ENCODE measurements around the gene CPT1C. TPM values are rescaled to one million over a fixed set of nuclear protein-coding genes. Genes with fewer than 3 reads are reported as not detected.

CPT1C gene
- total RNA-seq, 1 donor from 2014 or later = 51.7 TPM

DNA sequence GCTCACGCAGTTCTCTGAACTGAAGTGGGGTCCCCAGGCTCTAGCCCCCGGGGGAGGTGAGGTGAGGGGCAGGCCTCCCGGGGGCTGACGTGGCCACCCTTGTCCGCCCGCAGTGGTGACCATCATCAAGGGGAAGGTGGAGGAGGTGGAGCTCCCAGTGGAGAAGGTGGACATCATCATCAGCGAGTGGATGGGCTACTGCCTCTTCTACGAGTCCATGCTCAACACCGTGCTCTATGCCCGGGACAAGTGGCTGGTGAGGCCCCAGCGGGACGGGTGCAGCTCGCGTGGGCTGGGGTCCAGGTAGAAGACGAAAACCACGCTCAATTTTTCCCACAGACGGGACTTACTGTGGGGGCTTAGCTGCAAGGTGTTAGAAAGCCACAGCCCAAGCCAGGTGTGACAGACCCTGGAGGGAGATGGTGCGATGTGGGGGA is 7.1 kb upstream of the CPT1C start:
- H3K36me3 Mint-ChIP-seq = peaks cover 20% of the 10 kb centered on the region
- no peak overlapping the region for H3K27ac Mint-ChIP-seq
- peaks cover 29% of the 10 kb centered on the region for H3K4me1 Mint-ChIP-seq

DNA sequence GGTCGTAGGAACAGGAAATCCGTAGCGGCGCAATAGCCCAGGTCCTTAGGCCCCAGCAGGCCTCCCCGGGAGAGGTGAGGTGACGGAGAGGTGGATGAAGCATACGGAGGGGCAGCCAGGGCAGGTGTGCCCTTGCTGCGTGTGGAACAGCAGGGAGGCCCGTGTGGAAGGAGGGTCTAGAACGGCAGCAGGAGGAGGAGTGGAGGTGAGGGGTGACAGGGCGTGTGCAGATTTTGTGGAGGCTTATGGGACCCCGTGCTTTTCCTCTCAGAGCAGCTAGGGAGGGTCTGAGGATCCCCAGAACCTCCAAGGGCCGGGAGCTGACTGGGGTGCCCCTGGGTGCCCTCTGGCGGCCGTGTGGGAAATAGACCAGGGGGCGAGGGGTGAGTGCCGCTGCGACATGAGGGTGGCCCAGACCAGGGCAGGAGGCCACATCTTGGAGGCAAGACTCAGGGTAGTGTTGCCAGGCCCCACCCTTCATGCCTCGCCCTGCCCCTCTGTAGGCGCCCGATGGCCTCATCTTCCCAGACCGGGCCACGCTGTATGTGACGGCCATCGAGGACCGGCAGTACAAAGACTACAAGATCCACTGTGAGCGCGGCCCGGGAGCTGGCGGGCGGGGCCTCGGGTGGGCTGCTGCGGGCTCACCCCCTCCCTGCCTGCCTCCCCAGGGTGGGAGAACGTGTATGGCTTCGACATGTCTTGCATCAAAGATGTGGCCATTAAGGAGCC is 6.5 kb upstream of the CPT1C start:
- peaks cover 79% of the 10 kb centered on the region for H3F3A ChIP-seq (ENCODE audit: low read depth)
- Mint-ChIP-seq H3K36me3 (peaks cover 20% of the 10 kb centered on the region), H3K4me1 (peaks cover 34% of the 10 kb centered on the region), H3K4me3 (no peak overlapping the region), H3K9me3 (no peaks in the 10 kb centered on the region), H3K27ac (no peak overlapping the region), H3K27me3 (ENCODE audit: insufficient read depth, low read depth) (peaks cover 8% of the 10 kb centered on the region)
- H3K9ac ChIP-seq = no peak overlapping the region
- H3K27me3 ChIP-seq = no peaks in the 10 kb centered on the region
- H4K20me1 ChIP-seq (ENCODE audit: low read depth) = peaks cover 95% of the 10 kb centered on the region
- peaks cover 53% of the 10 kb centered on the region for H3K79me2 ChIP-seq (ENCODE audit: low read depth)
- H3K36me3 ChIP-seq = peaks cover 5% of the 10 kb centered on the region
- H3K4me1 ChIP-seq = peaks cover 23% of the 10 kb centered on the region
- no peak overlapping the region for H3K4me2 ChIP-seq
- no peak overlapping the region for H3K4me3 ChIP-seq
- no peaks in the 10 kb centered on the region for H3K9me3 ChIP-seq (ENCODE audit: low read depth)
- peak; percentile 42 for DNase-seq (ENCODE audit: low spot score)
- TF ChIP-seq, protein P1, sequence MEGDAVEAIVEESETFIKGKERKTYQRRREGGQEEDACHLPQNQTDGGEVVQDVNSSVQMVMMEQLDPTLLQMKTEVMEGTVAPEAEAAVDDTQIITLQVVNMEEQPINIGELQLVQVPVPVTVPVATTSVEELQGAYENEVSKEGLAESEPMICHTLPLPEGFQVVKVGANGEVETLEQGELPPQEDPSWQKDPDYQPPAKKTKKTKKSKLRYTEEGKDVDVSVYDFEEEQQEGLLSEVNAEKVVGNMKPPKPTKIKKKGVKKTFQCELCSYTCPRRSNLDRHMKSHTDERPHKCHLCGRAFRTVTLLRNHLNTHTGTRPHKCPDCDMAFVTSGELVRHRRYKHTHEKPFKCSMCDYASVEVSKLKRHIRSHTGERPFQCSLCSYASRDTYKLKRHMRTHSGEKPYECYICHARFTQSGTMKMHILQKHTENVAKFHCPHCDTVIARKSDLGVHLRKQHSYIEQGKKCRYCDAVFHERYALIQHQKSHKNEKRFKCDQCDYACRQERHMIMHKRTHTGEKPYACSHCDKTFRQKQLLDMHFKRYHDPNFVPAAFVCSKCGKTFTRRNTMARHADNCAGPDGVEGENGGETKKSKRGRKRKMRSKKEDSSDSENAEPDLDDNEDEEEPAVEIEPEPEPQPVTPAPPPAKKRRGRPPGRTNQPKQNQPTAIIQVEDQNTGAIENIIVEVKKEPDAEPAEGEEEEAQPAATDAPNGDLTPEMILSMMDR (IDR thresholded peaks at IDR 0.05) = peak; percentile 48
- TF ChIP-seq EZH2 (IDR thresholded peaks at IDR 0.05) = no peak
- no peak for TF ChIP-seq EZH2phosphoT487 (IDR thresholded peaks at IDR 0.05)
- H3K27ac ChIP-seq = no peak overlapping the region
- no peak overlapping the region for H2AFZ ChIP-seq (replicated peaks)

More for the DNA sequence above, 7.1 kb upstream of the CPT1C start:
- Histone ChIP-seq H3K9me3 (ENCODE audit: low read depth) (no peaks in the 10 kb centered on the region), H2AFZ (replicated peaks) (no peak overlapping the region), H3K27me3 (no peaks in the 10 kb centered on the region), H3K9ac (no peak overlapping the region), H3K36me3 (peaks cover 5% of the 10 kb centered on the region), H3K79me2 (ENCODE audit: low read depth) (peaks cover 55% of the 10 kb centered on the region), H3K4me3 (no peak overlapping the region), H3K27ac (no peak overlapping the region), H3K4me2 (no peak overlapping the region), H3K4me1 (peaks cover 23% of the 10 kb centered on the region), H4K20me1 (ENCODE audit: low read depth) (peaks cover 95% of the 10 kb centered on the region), H3F3A (ENCODE audit: low read depth) (peaks cover 78% of the 10 kb centered on the region)
- H3K4me3 Mint-ChIP-seq = no peak overlapping the region
- H3K9me3 Mint-ChIP-seq = no peaks in the 10 kb centered on the region
- DNase-seq (ENCODE audit: low spot score) = no peak
- TF ChIP-seq, protein P1 (IDR thresholded peaks at IDR 0.05) = no peak
- TF ChIP-seq EZH2phosphoT487 (IDR thresholded peaks at IDR 0.05) (no peak), EZH2 (IDR thresholded peaks at IDR 0.05) (no peak)
- peaks cover 8% of the 10 kb centered on the region for H3K27me3 Mint-ChIP-seq (ENCODE audit: insufficient read depth, low read depth)

DNA sequence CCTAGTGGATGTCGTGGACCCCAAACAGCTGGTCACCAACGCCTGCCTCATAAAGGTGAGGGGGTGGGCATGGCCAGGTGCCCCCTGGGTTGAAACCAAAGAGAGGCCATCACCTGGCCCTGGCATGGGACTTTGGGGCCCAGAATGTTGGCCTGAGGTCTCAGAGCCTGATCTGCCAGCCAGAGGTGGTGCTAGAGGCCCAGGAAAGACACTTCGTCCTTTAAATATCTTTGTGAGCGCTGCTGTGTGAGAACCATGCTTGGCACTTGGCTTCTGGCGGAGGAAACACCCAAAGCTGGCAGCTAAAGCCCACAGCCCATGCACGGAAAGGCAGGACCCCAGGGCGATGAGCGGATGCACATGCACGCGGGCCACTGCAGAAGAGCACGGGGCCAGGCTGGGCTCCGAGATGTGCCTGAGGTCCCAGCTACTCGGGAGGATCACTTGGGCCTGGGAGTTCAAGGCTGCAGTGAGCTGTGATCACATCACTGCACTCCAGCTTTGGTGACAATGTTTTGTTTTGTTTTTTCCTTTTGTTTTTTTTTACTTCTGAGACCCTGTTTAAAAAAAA is 5.8 kb upstream of the CPT1C start:
- TF ChIP-seq, protein P1 (IDR thresholded peaks at IDR 0.05) = no peak
- no peak for TF ChIP-seq EZH2 (IDR thresholded peaks at IDR 0.05)
- no peak for TF ChIP-seq EZH2phosphoT487 (IDR thresholded peaks at IDR 0.05)
- H3K4me1 Mint-ChIP-seq = peaks cover 32% of the 10 kb centered on the region
- peaks cover 8% of the 10 kb centered on the region for H3K27me3 Mint-ChIP-seq (ENCODE audit: insufficient read depth, low read depth)
- Histone ChIP-seq H3F3A (ENCODE audit: low read depth) (peaks cover 78% of the 10 kb centered on the region), H3K9ac (no peak overlapping the region), H4K20me1 (ENCODE audit: low read depth) (peaks cover 92% of the 10 kb centered on the region), H3K4me1 (peaks cover 22% of the 10 kb centered on the region), H2AFZ (replicated peaks) (no peak overlapping the region), H3K9me3 (ENCODE audit: low read depth) (no peaks in the 10 kb centered on the region), H3K4me3 (no peak overlapping the region), H3K79me2 (ENCODE audit: low read depth) (peaks cover 53% of the 10 kb centered on the region), H3K27ac (no peak overlapping the region), H3K4me2 (no peak overlapping the region), H3K36me3 (peaks cover 5% of the 10 kb centered on the region), H3K27me3 (no peaks in the 10 kb centered on the region)
- H3K4me3 Mint-ChIP-seq = peak overlapping the region; percentile 19
- H3K36me3 Mint-ChIP-seq = peaks cover 20% of the 10 kb centered on the region
- no peak overlapping the region for H3K27ac Mint-ChIP-seq
- no peaks in the 10 kb centered on the region for H3K9me3 Mint-ChIP-seq
- DNase-seq (ENCODE audit: low spot score) = no peak
